ENCODE measurements around the gene SLMAP.

GRCh38 chr3:57928511-57928910, 172.4 kb downstream of the SLMAP start:
- TF ChIP-seq CTCF (IDR thresholded peaks at IDR 0.05), result no peak
- no peak for TF ChIP-seq POLR2A (IDR thresholded peaks at IDR 0.05)
- TF ChIP-seq POLR2AphosphoS5 (IDR thresholded peaks at IDR 0.05), result no peak

All from suprapubic skin (tissue), 4 donors.